GM21367 (cell line): ENCODE measurements around the gene RIOK3.
"Not testable (repeated sequence)": the region's sequence is repeated elsewhere in the genome, so short reads cannot be mapped to it uniquely, and the experiment has no call there.

Experiments
- ATAC-seq: cut with Tn5 transposase; IDR thresholded peaks from one replicate; pipeline ENCODE4 v1.9.1; 2021; ENCODE audit not compliant: unreplicated experiment

The RIOK3 gene

GRCh38 chr18:23450022-23450421 is 3.1 kb upstream of the RIOK3 start:
- ATAC-seq = no peak

DNA sequence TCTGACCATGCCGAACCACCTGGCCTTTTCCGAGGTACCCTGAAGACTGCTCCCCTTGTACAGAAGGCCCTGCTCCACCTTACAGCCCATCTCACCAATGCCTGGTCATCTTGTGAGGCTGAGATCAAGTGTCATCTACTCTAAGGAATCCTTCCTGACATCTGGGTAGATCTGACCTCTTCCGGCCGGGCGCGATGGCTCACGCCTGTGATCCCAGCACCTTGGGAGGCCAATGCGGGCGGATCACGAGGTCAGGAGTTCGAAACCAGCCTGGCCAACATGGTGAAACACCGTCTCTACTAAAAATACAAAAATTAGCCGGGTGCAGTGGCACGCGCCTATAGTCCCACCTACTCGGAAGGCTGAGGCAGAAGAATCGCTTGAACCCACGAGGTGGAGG is 2.1 kb upstream of the RIOK3 start:
- ATAC-seq = no peak

- no peak for ATAC-seq
These were observed 1.6 kb upstream of the RIOK3 start for GRCh38 chr18:23451491-23451890.

GRCh38 chr18:23452347-23452727 is 750 bp upstream of the RIOK3 start:
- ATAC-seq = no peak

- ATAC-seq = no peak
These were observed 582 bp downstream of the RIOK3 start for GRCh38 chr18:23453680-23454058.

DNA sequence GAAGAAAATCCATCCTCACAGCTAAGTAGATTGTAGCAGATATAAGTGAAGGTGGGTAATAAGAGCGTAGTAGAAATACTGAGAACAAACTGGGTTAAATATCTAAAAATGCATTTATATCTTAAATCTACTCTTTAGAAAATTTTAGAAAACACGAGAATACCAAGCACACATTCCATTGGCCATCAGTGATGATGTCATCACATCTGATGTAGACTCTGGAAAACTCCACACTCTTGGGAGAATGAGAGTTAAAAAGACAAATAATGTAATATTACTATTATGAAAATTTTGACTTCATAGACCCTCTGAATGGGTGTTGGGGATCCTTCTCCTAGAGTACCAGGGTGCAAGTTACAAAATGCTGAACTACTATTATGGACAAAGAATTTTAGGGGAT is 3.7 kb downstream of the RIOK3 start:
- ATAC-seq = no peak

- no peak for ATAC-seq
These were observed 5.9 kb downstream of the RIOK3 start for GRCh38 chr18:23458830-23459529.

- no peak for ATAC-seq
These were observed 6.4 kb downstream of the RIOK3 start for GRCh38 chr18:23459530-23459921.

DNA sequence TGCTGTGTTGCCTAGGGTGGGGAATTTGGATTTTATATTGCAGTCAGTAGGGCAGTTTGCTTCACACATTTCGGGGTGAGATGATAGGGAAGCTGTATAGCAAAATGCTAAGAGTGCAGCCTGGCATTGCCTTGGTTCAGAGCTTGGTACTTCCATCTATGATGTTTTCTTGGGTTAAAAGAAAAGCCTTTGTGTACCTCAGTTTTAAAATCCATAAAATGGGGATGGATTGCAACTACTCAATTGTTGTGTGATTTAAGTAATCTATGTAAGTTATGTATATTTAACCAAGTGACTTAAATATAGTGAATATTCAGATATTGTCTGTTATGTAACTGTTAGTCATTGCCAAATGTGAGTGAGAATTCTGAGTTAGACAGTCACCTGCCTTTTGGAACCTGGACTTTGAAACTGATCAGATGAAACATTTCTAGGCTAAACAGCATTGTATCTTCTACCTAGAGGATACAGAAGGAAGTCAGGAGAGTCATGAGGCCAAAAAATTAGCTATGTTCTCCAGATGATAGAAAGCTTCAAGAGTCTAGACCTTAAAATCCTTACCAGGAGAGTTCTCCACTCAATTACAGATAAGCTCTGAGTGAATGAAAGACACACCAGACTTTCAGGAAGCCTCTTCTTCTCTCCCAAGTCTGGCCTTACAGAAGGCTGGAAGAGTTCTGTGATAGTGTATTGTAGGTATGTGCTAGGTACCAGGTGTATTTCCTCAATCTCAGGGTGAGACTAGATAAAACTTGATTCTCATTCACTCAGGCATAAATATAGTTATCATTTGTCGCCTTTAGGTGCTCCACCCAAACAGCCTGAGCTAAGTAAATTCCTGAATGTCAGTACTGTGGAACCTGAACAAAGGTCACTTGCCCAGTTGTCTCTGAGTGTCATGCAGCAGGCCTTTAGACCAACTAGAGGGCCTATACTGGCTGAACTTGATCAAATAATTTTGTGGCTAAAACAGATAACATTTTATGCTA is 7.5 kb downstream of the RIOK3 start:
- ATAC-seq = no peak

GRCh38 chr18:23462876-23463275 is 9.8 kb downstream of the RIOK3 start:
- no peak for ATAC-seq

DNA sequence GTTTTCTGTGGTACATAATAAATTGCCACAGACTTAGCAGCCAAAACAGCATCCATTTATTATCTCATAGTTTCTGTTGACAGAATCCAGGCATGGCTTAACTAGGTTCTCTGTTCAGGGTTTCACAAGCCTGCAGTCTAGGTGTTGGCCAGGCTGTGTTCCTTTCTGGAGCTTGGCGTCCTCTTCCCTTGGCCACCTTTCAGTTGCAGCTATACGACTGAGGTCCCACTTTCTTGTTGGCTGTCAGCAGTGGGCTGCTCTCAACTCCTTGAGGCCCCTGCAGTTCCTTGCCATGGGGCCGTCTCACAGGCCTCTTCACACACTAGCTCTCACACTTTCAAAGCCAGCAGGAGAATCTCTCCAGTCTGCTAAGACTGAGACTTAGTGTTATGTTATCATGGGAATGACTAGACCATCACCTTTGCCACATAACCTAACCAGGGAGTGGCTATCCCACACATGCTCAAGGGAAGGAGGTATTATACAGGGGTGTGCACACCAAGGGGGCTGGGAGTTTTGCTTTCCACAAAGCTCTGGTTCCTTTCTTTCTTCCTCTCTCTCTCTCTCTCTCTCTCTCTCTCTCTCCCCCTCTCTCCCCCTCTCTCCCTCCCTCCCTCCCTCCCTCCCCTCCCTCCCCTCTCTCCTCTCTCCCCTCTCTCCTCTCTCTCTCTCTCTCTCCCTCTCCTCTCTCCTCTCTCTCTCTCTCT is 15.8 kb downstream of the RIOK3 start:
- no peak for ATAC-seq

- no peak for ATAC-seq
These were observed 17.7 kb downstream of the RIOK3 start for GRCh38 chr18:23470620-23471387.

DNA sequence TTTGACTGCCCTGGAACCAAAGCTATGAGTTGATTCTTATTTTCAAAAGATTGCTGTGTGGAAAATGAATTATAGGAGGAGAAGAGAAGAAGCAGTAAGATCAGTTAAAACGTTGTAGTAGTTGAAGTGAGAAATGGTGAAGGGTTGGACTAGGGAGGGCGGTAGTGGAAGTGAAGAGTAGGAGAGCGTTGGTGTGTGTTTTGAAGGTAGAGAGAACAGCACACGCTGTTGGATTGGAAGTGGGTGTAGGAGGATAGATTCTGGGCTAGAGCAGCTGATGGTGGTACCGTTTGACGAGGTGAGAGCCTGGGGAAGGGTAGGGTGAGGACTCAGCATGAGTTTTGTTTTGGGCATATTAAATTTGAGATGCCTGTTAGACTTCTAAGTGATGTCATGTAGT is 18.4 kb downstream of the RIOK3 start:
- no peak for ATAC-seq

DNA sequence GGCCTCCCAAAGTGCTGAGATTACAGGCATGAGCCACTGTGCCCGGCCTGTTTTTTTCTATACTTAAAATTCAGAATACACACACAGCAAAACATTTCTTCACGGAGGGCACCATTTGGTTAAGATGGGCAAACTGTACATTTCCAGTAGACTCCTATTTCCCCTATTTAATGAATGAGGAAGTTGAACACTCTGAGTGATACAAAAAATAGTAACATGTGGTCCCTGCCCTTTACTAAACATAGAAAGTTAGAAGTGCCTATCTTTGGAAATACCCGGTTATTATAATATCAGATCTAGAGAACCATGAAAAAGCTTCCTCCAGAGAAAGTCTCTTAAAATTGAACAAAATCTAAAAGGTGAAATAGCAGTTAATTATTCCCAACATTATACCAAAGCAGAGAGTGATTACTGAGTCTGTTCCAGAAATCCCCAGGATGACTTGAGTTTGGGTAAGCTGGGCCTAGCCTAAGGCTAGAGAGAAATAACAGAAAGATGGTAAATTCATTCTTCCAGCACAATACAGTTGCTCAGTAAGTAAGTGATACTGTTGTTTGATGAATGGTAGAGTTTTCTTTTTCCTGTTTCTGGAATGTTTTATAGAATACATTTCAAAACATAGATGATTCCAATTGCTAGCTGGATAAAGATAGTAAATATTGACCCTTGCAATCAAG is 26.9 kb downstream of the RIOK3 start:
- no peak for ATAC-seq

- no peak for ATAC-seq
These were observed 31.6 kb downstream of the RIOK3 start for GRCh38 chr18:23484561-23485182.

GRCh38 chr18:23485386-23485785 is 32.3 kb downstream of the RIOK3 start:
- ATAC-seq = no peak

- peak; percentile 58 for ATAC-seq
These were observed 34.9 kb downstream of the RIOK3 start for GRCh38 chr18:23487738-23488570.

- ATAC-seq = not testable (repeated sequence)
These were observed 36.5 kb downstream of the RIOK3 start for GRCh38 chr18:23489586-23489985.

- ATAC-seq = no peak
These were observed 40.6 kb downstream of the RIOK3 start for GRCh38 chr18:23493654-23494053.
